Esophagus (tissue), 2 donors: ENCODE data around the gene NEK11. TPM values are rescaled to one million over a fixed set of nuclear protein-coding genes. Genes with fewer than 3 reads are reported as not detected.

Experiments
- H3K27ac ChIP-seq, 2 donors: one replicate each; pipeline ENCODE4 v1.5.1; 2013; ENCODE audit warnings: low read depth in 2 of 2, mild to moderate bottlenecking in 2 of 2, inconsistent platforms in 1 of 2, low read length in 1 of 2, moderate library complexity in 1 of 2
- H3K27me3 ChIP-seq, 2 donors: one replicate each; pipeline ENCODE4 v1.6.1; 2013; ENCODE audit warnings: low read length in 2 of 2, control low read depth in 1 of 2, mild to moderate bottlenecking in 1 of 2; ENCODE audit not compliant: insufficient read depth in 2 of 2, control insufficient read depth in 1 of 2
- H3K36me3 ChIP-seq, 2 donors: one replicate each; pipeline ENCODE4 v1.6.1; 2013; ENCODE audit warnings: low read length in 1 of 2; ENCODE audit not compliant: control insufficient read depth in 2 of 2, insufficient read depth in 2 of 2
- H3K4me1 ChIP-seq, 2 donors: one replicate each; pipeline ENCODE4 v1.6.1; 2013; ENCODE audit warnings: low read length in 1 of 2; ENCODE audit not compliant: control insufficient read depth in 2 of 2, insufficient read depth in 2 of 2
- H3K4me3 ChIP-seq, 2 donors: one replicate each; pipeline ENCODE4 v1.5.1; 2013; ENCODE audit warnings: low read length in 2 of 2, mild to moderate bottlenecking in 2 of 2, low read depth in 1 of 2, moderate library complexity in 1 of 2
- H3K9me3 ChIP-seq, 2 donors: one replicate each; pipeline ENCODE4 v1.6.1; 2013; ENCODE audit warnings: mild to moderate bottlenecking in 2 of 2, low read depth in 1 of 2, low read length in 1 of 2, moderate library complexity in 1 of 2; ENCODE audit not compliant: control insufficient read depth in 2 of 2, insufficient read depth in 1 of 2
- WGBS, 2 donors: extraction: QIAGEN DNeasy Blood & Tissue Kit; methylation state at CpG; one replicate each; pipeline ENCODE4 v1.1.7; 2013; 5-methylcytosine and 5-hydroxymethylcytosine counted together
- polyA plus RNA-seq, 2 donors: library from polyadenylated mRNA; stranded (reverse); fragments of 200-250 nt; gene quantifications; one replicate each; pipeline ENCODE4 v1.2.3, GENCODE V29; 2013
- donor health status: healthy with polysubstance abuse.
- donor health status: Bipolar disorder and iron deficiency.

NEK11 gene
- polyA plus RNA-seq, 2 donors = 1.2 to 1.5 TPM

GRCh38 chr3:131250466-131250865 lies 223.8 kb downstream of the NEK11 start:
- no peaks in the 10 kb centered on the region for H3K27me3 ChIP-seq
- 61 to 76% methylated on average over 2 of the region's 2 CpGs for WGBS, 2 donors

GRCh38 chr3:131260525-131260924 lies 233.8 kb downstream of the NEK11 start:
- H3K27ac ChIP-seq = no peak overlapping the region
- H3K9me3 ChIP-seq = no peaks in the 10 kb centered on the region
- H3K4me1 ChIP-seq = no peaks in the 10 kb centered on the region
- 71 to 77% methylated on average over 3 of the region's 3 CpGs for WGBS, 2 donors
- H3K27me3 ChIP-seq = no peaks in the 10 kb centered on the region
- H3K36me3 ChIP-seq = no peaks in the 10 kb centered on the region
- no peak overlapping the region for H3K4me3 ChIP-seq

More at GRCh38 chr3:131250466-131250865, 223.8 kb downstream of the NEK11 start:
- Histone ChIP-seq H3K9me3 (no peaks in the 10 kb centered on the region), H3K36me3 (no peaks in the 10 kb centered on the region), H3K27ac (no peak overlapping the region), H3K4me1 (no peaks in the 10 kb centered on the region), H3K4me3 (no peak overlapping the region)

- Histone ChIP-seq H3K4me1 (no peaks in the 10 kb centered on the region), H3K9me3 (no peaks in the 10 kb centered on the region), H3K27me3 (no peaks in the 10 kb centered on the region), H3K27ac (no peak overlapping the region), H3K36me3 (no peaks in the 10 kb centered on the region), H3K4me3 (no peak overlapping the region)
- WGBS, 2 donors = 84 to 90% methylated on average over 1 of the region's 1 CpG
These were observed 234.4 kb downstream of the NEK11 start for GRCh38 chr3:131261104-131261503.

- WGBS, 2 donors = 48 to 58% methylated on average over 1 of the region's 1 CpG
- H3K4me3 ChIP-seq = no peak overlapping the region
- H3K9me3 ChIP-seq = no peaks in the 10 kb centered on the region
- H3K4me1 ChIP-seq = no peaks in the 10 kb centered on the region
- no peaks in the 10 kb centered on the region for H3K27me3 ChIP-seq
- H3K27ac ChIP-seq = no peak overlapping the region
- H3K36me3 ChIP-seq = no peaks in the 10 kb centered on the region
These were observed 248.9 kb downstream of the NEK11 start for GRCh38 chr3:131275556-131275955.

GRCh38 chr3:131277836-131278497 lies 251.3 kb downstream of the NEK11 start:
- no peaks in the 10 kb centered on the region for H3K27me3 ChIP-seq
- WGBS, 2 donors = 71 to 81% methylated on average over 2 of the region's 2 CpGs

GRCh38 chr3:131279577-131279976 lies 252.9 kb downstream of the NEK11 start:
- H3K36me3 ChIP-seq = no peaks in the 10 kb centered on the region
- 98 to 99% methylated on average over 2 of the region's 2 CpGs for WGBS, 2 donors
- no peaks in the 10 kb centered on the region for H3K9me3 ChIP-seq

More at GRCh38 chr3:131277836-131278497, 251.3 kb downstream of the NEK11 start:
- Histone ChIP-seq H3K27ac (no peak overlapping the region), H3K9me3 (no peaks in the 10 kb centered on the region), H3K36me3 (no peaks in the 10 kb centered on the region), H3K4me3 (no peak overlapping the region), H3K4me1 (no peaks in the 10 kb centered on the region)

DNA sequence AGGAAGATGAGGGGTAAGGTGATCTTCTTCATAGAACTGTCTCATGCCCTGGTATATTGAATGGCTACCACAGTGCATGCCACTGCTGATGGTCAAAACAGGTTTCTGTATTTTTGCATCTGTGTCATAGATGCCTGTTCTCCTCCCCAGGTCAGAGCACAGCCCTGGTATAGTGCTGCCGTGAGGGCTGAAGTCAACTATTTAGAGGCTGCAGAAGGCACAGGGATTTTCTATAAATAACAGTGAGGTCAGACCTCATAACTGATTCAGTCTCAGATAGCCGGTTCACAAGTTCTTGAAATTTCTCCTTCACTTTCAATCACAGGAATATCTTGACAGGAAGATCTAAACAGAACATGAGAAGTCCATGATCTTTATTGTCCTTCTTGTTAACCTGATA lies 255.7 kb downstream of the NEK11 start:
- 76 to 77% methylated on average over 2 of the region's 2 CpGs for WGBS, 2 donors
- Histone ChIP-seq H3K27ac (no peak overlapping the region), H3K9me3 (no peaks in the 10 kb centered on the region)

More at GRCh38 chr3:131279577-131279976, 252.9 kb downstream of the NEK11 start:
- Histone ChIP-seq H3K4me1 (no peaks in the 10 kb centered on the region), H3K27me3 (no peaks in the 10 kb centered on the region), H3K4me3 (no peak overlapping the region), H3K27ac (no peak overlapping the region)

DNA sequence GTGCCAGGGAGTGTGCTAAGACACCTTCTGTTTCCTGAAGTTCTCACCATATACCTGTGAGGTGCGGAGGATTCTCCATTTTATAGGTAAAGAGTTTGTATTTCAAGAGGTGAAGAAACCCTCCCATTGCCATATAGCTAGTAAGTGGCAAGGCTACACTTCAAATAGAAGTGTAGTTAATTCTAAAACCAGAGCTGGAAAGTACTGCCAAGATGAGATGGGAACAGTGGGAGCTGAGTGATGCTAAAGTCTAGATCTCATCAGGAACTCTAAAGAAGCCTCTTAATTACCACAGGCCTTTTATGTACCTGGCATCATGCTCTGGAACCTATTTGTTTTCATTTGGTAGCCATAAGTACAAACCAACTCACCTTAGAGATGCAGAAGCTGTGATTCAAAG lies 256.3 kb downstream of the NEK11 start:
- WGBS, 2 donors = 100% methylated on average over 1 of the region's 1 CpG

More for the DNA sequence above, 255.7 kb downstream of the NEK11 start:
- no peaks in the 10 kb centered on the region for H3K27me3 ChIP-seq
- H3K4me3 ChIP-seq = no peak overlapping the region
- H3K4me1 ChIP-seq = no peaks in the 10 kb centered on the region
- no peaks in the 10 kb centered on the region for H3K36me3 ChIP-seq

DNA sequence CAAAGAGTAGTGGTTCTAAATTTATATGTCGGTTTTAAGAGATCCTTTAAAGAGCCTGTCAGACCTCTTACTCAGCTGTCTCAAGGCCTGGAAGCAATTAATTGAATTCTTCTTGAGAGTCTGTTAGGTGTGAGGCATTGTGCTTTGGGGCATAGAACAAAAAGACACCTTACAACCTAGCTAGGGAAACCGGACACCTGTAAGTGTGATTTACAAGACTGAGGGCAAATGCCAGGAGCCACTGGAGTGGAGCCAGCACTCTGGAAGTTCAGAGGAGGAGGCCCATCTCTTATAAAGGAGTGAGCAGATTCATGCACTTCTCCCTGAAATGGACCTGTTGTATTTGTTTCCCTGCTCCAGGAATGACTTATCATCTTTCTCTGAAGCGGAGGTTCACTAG lies 257.2 kb downstream of the NEK11 start:
- no peak overlapping the region for H3K27ac ChIP-seq
- no peaks in the 10 kb centered on the region for H3K36me3 ChIP-seq
- no peaks in the 10 kb centered on the region for H3K4me1 ChIP-seq
- H3K4me3 ChIP-seq = no peak overlapping the region
- no peaks in the 10 kb centered on the region for H3K9me3 ChIP-seq
- no peaks in the 10 kb centered on the region for H3K27me3 ChIP-seq
- 67% methylated on average over 3 of the region's 3 CpGs for WGBS, 2 donors

More for the DNA sequence above, 256.3 kb downstream of the NEK11 start:
- H3K27ac ChIP-seq = no peak overlapping the region
- no peak overlapping the region for H3K4me3 ChIP-seq
- no peaks in the 10 kb centered on the region for H3K4me1 ChIP-seq
- H3K27me3 ChIP-seq = no peaks in the 10 kb centered on the region
- H3K36me3 ChIP-seq = no peaks in the 10 kb centered on the region
- H3K9me3 ChIP-seq = no peaks in the 10 kb centered on the region

GRCh38 chr3:131284302-131284701 lies 257.6 kb downstream of the NEK11 start:
- no peak overlapping the region for H3K4me3 ChIP-seq
- WGBS, 2 donors = 91 to 94% methylated on average over 1 of the region's 1 CpG
- no peaks in the 10 kb centered on the region for H3K36me3 ChIP-seq
- H3K27me3 ChIP-seq = no peaks in the 10 kb centered on the region
- no peak overlapping the region for H3K27ac ChIP-seq
- no peaks in the 10 kb centered on the region for H3K9me3 ChIP-seq
- no peaks in the 10 kb centered on the region for H3K4me1 ChIP-seq
